NCI-H2081 treated with DMSO at 0.1 percent for 48 hours (cell line): ENCODE measurements around the gene MAB21L1.

ENCODE experiments used
- DNase-seq: peaks from one replicate; lab custom pipeline; 2025; lab: John Stamatoyannopoulos, UW

Gene MAB21L1

DNA sequence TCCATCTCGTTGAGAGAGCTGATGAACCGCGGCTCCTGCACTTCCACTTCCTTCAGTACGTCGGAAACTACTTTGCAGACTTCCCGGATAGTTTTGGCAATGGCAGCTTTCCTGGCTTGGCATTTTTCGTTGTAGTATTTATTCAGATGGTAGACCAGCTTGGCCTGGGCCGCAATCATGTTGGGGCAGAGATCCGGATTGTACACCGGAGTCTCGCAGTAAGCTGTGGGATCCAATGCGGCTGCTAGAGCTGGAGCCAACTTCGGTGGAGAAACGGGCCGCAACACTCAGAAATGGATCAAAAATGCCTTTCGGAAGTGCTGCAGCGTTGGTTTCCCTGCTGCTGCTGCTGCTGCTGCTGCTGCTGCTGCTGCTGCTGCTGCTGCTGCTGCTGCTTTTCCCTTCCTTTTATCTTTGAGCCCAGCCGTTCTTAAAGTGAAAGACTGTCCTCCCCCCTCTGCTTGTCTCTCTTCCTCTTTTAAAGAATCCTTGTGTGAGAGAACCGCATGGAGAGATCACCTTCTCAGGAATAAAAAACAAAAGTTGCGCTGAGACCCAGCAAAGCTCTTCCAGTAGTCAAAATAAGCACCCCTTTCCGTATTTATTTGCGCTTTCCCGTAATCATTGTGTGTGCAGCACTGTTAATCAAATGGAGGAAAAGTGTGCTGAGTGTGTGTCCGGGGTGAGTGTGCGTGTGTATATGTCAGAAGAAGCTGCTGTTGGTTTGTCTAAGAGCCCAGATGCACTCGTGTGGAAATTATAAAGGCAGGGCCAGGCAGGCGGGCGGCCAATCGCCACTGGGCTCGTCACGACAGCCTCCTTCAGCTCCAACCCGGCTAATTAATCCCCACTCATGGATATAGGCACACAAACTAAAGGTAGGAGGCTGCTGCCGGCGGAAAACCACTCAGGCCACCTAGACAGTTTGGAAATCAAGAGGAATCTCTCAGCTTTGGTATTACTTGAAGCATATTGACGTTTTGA is at the start of gene MAB21L1:
Gene MAB21L1 (minus strand): TSS at position 730 of the 984 bp plus-strand sequence. CDS start 551 bp downstream, at position 179.
- no peak for DNase-seq

DNA sequence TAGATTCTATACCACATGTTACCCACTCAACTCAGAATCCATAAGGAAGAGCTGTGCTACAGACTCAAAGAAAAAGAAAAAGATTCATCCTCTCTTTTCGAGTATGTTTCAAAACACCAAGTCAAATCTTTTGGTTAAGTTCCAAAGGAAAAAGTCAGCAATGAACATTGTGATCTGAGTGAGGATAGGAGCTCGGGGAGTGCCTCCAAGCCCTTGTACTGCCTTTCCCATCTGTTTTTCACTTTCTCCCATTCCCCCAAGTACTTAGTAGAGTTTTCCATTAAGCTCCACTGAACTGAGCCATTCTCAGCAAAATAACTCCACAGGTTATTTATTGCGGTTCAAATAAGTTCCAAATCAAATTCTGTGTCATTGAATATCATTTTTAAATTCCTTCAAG is 47.7 kb upstream of the MAB21L1 start:
- DNase-seq, result no peak

GRCh38 chr13:35518337-35518946 is 42.0 kb upstream of the MAB21L1 start:
- no peak for DNase-seq

GRCh38 chr13:35514801-35515502 is 38.5 kb upstream of the MAB21L1 start:
- no peak for DNase-seq

- DNase-seq, result no peak
Measured at GRCh38 chr13:35514061-35514477, 37.6 kb upstream of the MAB21L1 start.

GRCh38 chr13:35512271-35512920 is 35.9 kb upstream of the MAB21L1 start:
- no peak for DNase-seq

DNA sequence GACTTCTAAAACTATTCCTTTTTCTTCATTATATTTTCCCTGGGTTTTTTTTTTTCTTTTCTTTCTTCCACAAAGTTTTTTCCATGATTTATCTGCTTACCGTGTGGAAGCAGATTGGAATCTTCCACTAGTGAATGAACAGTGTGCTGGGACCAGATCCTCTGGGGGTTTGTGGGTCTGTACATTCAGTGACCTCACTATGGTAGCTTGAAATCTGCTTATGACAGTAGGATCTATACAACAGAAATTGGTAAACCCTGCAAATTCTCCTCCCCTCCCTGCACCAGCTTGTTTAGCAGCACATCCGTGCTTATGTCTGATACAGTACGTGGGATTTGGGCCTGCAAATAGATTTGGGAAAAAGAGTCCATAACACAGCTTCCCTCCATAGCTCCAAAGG is 26.0 kb upstream of the MAB21L1 start:
- no peak for DNase-seq

DNA sequence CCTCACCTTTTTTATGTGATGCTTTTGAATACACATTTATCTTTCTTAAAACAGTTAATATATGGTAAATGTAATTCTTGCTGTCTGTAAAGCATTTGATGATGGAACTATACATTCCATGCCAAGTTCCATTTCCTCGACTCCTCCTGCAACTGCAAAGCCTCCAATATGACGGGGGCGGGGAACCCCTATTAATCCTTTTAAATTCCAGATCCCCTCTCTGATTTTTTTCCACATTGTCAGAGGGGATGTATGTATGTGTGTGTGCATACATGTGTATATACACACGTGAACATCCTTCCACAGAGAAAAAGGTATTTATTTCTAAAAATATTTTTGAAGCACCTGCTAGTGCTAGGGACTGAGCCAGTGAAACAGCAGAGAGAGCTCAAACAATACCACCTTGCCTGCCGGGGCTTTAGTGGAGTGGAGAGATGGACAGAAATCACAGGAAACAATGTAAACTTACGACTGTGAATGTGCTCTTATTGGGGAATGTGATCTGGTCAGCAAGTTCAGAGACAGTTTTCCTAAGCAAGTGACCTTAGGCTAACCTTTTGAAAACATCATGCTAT is 25.3 kb upstream of the MAB21L1 start:
- DNase-seq, result no peak

- DNase-seq, result no peak
Measured at GRCh38 chr13:35500144-35500543, 23.7 kb upstream of the MAB21L1 start.

DNA sequence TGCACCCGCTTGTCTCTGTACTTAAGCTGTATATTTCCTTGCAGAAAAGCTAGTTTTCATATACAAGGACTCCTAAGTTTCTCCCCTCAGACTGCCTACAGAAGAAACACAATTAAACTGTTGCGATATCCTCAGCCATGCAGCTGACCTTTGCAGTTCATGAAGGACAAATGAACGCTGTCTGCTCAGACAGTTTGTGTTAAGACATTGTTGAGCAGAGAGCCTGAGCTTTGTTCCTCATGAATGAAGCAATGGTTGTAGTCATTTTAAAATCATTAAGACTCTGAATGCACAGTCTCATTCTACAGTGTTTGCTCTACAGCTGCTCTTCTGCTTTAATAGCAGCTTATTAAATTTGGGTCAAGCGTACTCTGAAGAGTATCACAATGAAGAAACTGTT is 23.2 kb upstream of the MAB21L1 start:
- DNase-seq, result peak; percentile 54

- DNase-seq, result peak; percentile 85
Measured at GRCh38 chr13:35499196-35499662, 22.7 kb upstream of the MAB21L1 start.

DNA sequence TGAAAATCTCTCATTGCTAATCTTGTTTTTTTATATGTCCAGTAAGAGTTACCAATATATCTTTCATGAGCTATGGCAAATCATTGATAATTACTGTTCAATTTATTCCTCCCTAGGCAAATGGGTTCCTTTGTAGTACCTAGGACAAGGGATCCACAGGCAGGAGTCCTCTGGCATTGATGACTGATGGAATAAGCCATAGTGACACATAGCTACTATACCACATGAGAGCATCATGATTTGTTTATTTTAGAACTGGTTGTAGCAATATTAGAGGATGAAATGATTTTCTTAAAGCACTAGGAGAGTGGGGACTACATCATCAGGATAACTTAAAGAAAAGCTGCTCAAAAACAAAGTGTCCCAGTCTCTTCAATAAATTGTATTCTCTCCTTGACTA is 21.7 kb upstream of the MAB21L1 start:
- no peak for DNase-seq

- DNase-seq, result no peak
Measured at GRCh38 chr13:35496761-35497386, 20.4 kb upstream of the MAB21L1 start.

- no peak for DNase-seq
Measured at GRCh38 chr13:35496006-35496405, 19.5 kb upstream of the MAB21L1 start.

- no peak for DNase-seq
Measured at GRCh38 chr13:35489050-35489449, 12.6 kb upstream of the MAB21L1 start.

DNA sequence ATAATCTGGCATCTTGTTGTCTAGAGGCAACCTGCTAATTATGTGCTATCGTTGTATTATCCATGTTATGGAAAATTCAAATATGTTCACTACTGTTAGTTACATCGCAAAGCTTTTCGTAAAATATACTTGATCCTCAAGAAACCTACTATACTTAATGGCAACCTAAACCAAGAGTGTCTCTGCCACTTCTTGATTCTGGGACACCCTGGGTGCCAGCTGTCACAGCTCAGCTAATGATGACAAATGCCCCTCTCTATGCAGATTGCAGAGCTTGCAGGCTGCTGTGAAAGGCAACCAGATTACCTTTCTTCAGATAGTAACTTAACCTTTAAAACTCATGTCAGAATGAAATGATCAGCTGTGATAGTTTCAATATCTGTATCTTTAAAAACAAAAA is 8.9 kb upstream of the MAB21L1 start:
- peak; percentile 25 for DNase-seq

GRCh38 chr13:35484384-35484783 is 7.9 kb upstream of the MAB21L1 start:
- DNase-seq, result no peak

- DNase-seq, result no peak
Measured at GRCh38 chr13:35483761-35484160, 7.3 kb upstream of the MAB21L1 start.

GRCh38 chr13:35482527-35482926 is 6.0 kb upstream of the MAB21L1 start:
- no peak for DNase-seq

GRCh38 chr13:35481777-35482176 is 5.3 kb upstream of the MAB21L1 start:
- no peak for DNase-seq

DNA sequence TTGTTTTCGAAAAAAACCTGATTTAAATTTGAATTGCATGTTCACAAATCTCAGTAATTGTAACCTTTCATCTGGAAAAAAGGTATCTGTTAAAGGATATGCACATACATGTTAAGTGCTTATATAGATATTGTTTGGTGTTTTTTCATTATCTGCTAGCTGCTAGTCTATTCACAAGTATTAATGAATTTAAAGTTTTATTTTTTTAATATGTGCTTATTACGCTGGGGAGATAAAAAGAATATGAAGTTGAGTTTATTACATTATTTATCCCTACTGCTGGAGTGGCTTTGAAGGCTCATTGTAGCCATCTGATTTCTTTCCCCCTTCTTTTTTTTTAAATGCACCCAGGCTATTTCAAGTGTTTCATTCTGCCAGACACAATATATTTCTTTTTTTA is 3.9 kb upstream of the MAB21L1 start:
- no peak for DNase-seq
